Activated CD8-positive, alpha-beta T cell treated with anti-CD3 and anti-CD28 coated beads, Interleukin-2, amount 10 ng/mL, durations not matched to agents 7 days and 5 days (primary cell): ENCODE measurements around the gene NCOR1. TPM values are rescaled to one million over a fixed set of nuclear protein-coding genes. Genes with fewer than 3 reads are reported as not detected.
"Not testable (repeated sequence)": the region's sequence is repeated elsewhere in the genome, so short reads cannot be mapped to it uniquely, and the experiment has no call there.

Source experiments
- ATAC-seq: fragments of 150-1000 bp; cut with Tn5 transposase; one replicate; pipeline ENCODE4 v1.10.0; 2021; ENCODE audit warnings: moderate library complexity
- CTCF ChIA-PET: fragments of 350-600 bp; sonication (Branson Sonifier 250); formaldehyde crosslinking; loops from one replicate; lab custom pipeline; 2021; ENCODE audit warnings: antibody characterized with exemption; lab: Charles Lee
- POLR2A ChIA-PET: fragments of 350-600 bp; sonication (Branson Sonifier 250); formaldehyde crosslinking; loops from one replicate; lab custom pipeline; 2021; ENCODE audit warnings: antibody characterized with exemption; lab: Charles Lee
- DNase-seq: peaks from one replicate; pipeline ENCODE4 v3.0.0-alpha.2; 2020
- H3K27ac Mint-ChIP-seq: one replicate; pipeline ENCODE4 v1.8.0; 2021; ENCODE audit warnings: mild to moderate bottlenecking, mixed read lengths
- H3K27me3 Mint-ChIP-seq: one replicate; pipeline ENCODE4 v1.8.0; 2021; ENCODE audit warnings: low read depth, mixed read lengths
- H3K36me3 Mint-ChIP-seq: one replicate; pipeline ENCODE4 v1.8.0; 2021; ENCODE audit warnings: low read depth, mixed read lengths
- H3K4me1 Mint-ChIP-seq: one replicate; pipeline ENCODE4 v1.8.0; 2021; ENCODE audit warnings: low read depth, mixed read lengths
- H3K4me3 Mint-ChIP-seq: one replicate; pipeline ENCODE4 v1.8.0; 2021; ENCODE audit warnings: mild to moderate bottlenecking, mixed read lengths
- H3K9me3 Mint-ChIP-seq: one replicate; pipeline ENCODE4 v1.8.0; 2022; ENCODE audit warnings: mixed read lengths; ENCODE audit not compliant: insufficient read depth
- total RNA-seq, 2 experiments: library from RNA; stranded (reverse); gene quantifications; one replicate each; pipeline ENCODE4 v1.2.3, GENCODE V29; 2021

The NCOR1 gene
- total RNA-seq, 2 experiments from 2014 or later = 160 to 161 TPM

- ATAC-seq (no peak), DNase-seq (no peak)
- Mint-ChIP-seq H3K36me3 (peaks cover 1% of the 10 kb centered on the region), H3K9me3 (no peaks in the 10 kb centered on the region), H3K4me3 (peak overlapping the region; percentile 84), H3K27me3 (no peaks in the 10 kb centered on the region), H3K27ac (peak overlapping the region; percentile 82), H3K4me1 (peaks cover 48% of the 10 kb centered on the region)
- POLR2A ChIA-PET = interaction anchor here (1.2 to 2.8 kb wide), 6 partner anchors 13 to 167 kb away, joined by 3 to 10 read pairs (median 7); partner anchors contain the start of gene UBB
- CTCF ChIA-PET = interaction anchor here (0.7 to 1.4 kb wide), 3 partner anchors 139 to 269 kb away, joined by 3 to 5 read pairs (median 3); partner anchors contain the start of genes ADORA2B and CENPV
Observed at GRCh38 chr17:16214190-16215001, 938 bp downstream of the NCOR1 start.

GRCh38 chr17:16212793-16213192, 2.5 kb downstream of the NCOR1 start:
- Mint-ChIP-seq H3K36me3 (peaks cover 3% of the 10 kb centered on the region), H3K9me3 (no peaks in the 10 kb centered on the region), H3K27ac (no peak overlapping the region), H3K4me1 (peaks cover 43% of the 10 kb centered on the region), H3K27me3 (no peaks in the 10 kb centered on the region), H3K4me3 (peak overlapping the region; percentile 84)
- DNase-seq (no peak), ATAC-seq (no peak)
- ChIA-PET POLR2A (no interaction called here), CTCF (no interaction called here)

DNA sequence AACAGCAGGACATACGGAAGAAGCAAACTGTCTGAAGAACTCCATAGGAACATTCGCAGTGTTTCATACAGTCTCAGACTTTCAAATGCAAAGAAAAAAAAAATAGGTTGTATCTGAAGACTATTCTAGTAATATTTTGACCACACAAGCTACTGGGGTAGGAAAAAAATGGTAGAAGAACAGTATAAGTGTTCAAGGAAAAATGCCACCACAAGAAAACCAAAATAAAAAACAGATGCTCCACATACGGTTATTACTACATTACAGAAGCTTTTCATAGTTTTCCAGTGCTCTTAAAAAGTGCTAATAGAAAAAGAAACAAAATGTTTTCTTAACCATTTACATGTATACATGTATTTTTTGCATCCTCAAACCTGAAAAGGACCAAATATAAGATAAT, 3.7 kb downstream of the NCOR1 start:
- H3K4me3 Mint-ChIP-seq = no peak overlapping the region
- no peaks in the 10 kb centered on the region for H3K27me3 Mint-ChIP-seq
- DNase-seq = no peak
- peaks cover 3% of the 10 kb centered on the region for H3K36me3 Mint-ChIP-seq
- ChIA-PET POLR2A (no interaction called here), CTCF (no interaction called here)
- peaks cover 38% of the 10 kb centered on the region for H3K4me1 Mint-ChIP-seq
- no peak overlapping the region for H3K27ac Mint-ChIP-seq
- ATAC-seq = no peak
- H3K9me3 Mint-ChIP-seq = no peaks in the 10 kb centered on the region

DNA sequence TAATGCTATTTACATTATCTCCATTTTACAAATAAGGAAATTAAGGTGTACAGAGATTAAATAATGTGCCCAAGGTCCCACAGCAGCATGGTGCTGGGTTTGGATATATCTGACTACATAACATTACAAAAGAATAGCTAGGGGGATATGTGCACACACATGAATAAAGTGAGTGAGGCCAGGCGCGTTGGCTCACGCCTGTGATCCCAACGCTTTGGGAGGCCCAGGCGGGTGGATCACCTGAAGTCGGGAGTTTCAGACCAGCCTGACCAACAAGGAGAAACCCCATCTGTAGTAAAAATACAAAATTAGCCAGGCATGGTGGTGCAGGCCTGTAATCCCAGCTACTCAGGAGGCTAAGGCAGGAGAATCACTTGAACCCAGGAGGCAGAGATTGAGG, 10.6 kb downstream of the NCOR1 start:
- POLR2A ChIA-PET = not testable (repeated sequence)

DNA sequence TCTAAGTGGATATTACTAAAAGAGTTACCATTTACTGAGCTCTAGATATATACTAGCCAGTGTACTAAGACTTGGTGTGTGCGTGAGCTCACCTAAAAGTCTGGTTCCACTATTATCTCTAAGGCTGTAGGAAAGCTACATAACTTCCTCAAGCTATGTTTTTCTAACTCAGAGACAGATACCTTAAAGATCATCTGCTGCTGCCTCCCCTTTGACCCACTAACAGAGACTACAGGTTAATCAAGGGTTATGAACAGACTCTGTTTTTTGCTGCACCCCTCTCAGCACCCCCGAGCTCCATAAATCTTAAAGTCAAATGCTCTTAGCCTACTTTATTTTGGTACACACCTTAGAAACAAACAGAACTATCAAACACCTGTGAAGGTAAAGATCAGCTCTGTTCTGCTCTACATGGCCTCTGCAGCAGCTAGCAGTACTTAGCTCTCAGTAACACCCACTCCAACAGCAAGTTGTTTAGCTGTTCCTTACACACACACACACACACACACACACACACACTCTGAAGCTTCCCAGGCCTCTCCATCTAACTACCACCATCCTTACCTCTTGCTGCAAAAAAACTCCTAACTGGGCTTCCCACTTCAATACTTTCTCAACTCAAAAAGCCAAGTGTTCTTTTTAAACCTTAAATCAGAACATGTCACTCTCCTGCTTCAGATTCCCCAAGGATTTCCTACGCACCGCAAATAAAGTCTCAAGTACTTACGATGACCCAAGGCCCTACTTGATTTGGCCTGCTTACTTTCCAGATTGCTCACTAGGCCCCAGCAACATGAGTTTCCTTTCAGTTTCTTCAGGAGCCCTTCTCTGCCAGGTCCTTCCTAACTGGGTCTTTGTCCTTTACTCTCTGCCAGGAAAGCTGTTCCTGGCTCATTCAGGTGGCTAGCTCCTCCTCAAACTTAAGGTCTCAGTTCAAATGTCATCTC, 12.5 kb downstream of the NCOR1 start:
- ATAC-seq, H3K4me3 Mint-ChIP-seq, H3K9me3 Mint-ChIP-seq, H3K27me3 Mint-ChIP-seq, DNase-seq, POLR2A ChIA-PET: not testable (repeated sequence)
- Mint-ChIP-seq H3K27ac (peak overlapping the region; percentile 36), H3K36me3 (peaks cover 16% of the 10 kb centered on the region), H3K4me1 (peaks cover 45% of the 10 kb centered on the region)
- CTCF ChIA-PET = interaction anchor here (0.6 kb wide), 1 partner anchor 1059 kb away, joined by 4 read pairs; no protein-coding TSS in a partner anchor

More for the DNA sequence above, 10.6 kb downstream of the NCOR1 start:
- Mint-ChIP-seq H3K27ac (peak overlapping the region; percentile 15), H3K4me1 (peaks cover 36% of the 10 kb centered on the region)
- H3K36me3 Mint-ChIP-seq, H3K9me3 Mint-ChIP-seq, H3K4me3 Mint-ChIP-seq, CTCF ChIA-PET, H3K27me3 Mint-ChIP-seq, ATAC-seq, DNase-seq: not testable (repeated sequence)

DNA sequence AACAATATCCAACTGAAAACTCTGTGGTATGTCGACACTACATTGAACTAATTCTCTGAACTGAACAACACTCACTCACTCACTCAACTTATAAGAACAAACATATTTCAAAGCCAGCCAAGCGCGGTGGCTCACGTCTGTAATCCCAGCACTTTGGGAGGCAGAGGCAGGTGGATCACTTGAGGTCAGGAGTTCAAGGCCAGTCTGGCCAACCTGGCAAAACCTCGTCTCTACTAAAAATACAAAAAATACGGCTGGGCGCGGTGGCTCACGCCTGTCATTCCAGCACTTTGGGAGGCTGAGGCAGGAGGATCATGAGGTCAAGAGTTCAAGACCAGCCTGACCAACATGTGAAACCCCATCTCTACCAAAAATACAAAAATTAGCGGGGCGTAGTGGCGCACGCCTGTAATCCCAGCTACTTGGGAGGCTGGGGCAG, 13.6 kb downstream of the NCOR1 start:
- ATAC-seq, DNase-seq, H3K4me3 Mint-ChIP-seq, POLR2A ChIA-PET, H3K27me3 Mint-ChIP-seq, CTCF ChIA-PET, H3K9me3 Mint-ChIP-seq, H3K27ac Mint-ChIP-seq: not testable (repeated sequence)
- H3K4me1 Mint-ChIP-seq = peaks cover 45% of the 10 kb centered on the region
- H3K36me3 Mint-ChIP-seq = peaks cover 22% of the 10 kb centered on the region

- ChIA-PET POLR2A (interaction anchor here (1.0 kb wide), 1 partner anchor 24 kb away, joined by 3 read pairs; no protein-coding TSS in a partner anchor), CTCF (no interaction called here)
- Mint-ChIP-seq H3K27me3 (no peaks in the 10 kb centered on the region), H3K9me3 (no peaks in the 10 kb centered on the region), H3K4me1 (peaks cover 38% of the 10 kb centered on the region), H3K36me3 (peaks cover 24% of the 10 kb centered on the region), H3K4me3 (no peak overlapping the region), H3K27ac (no peak overlapping the region)
- DNase-seq = no peak
- no peak for ATAC-seq
Observed at GRCh38 chr17:16199093-16199492, 16.2 kb downstream of the NCOR1 start.

DNA sequence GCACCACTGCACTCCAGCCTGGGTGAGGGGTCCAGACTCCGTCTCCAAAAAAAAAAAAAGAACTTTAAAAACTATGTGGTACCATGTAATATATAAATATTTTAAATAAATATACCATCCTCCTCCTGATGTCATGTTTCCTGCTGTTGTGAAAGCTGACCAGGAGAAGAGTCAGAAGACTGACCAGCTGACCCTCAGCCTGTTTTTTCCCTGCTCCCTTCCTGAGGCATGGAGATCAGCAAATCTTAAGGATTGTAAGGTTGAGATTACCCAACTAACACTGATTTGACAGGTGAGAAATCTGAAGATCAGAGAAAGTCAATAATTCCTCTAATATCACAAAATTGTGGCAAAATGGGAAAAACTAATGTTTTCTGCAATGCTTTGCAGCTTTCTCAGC, 18.1 kb downstream of the NCOR1 start:
- Mint-ChIP-seq H3K36me3 (peaks cover 35% of the 10 kb centered on the region), H3K27me3 (no peaks in the 10 kb centered on the region), H3K9me3 (no peaks in the 10 kb centered on the region), H3K4me3 (no peak overlapping the region), H3K27ac (no peak overlapping the region), H3K4me1 (peaks cover 29% of the 10 kb centered on the region)
- ChIA-PET CTCF (no interaction called here), POLR2A (no interaction called here)
- DNase-seq (no peak), ATAC-seq (no peak)

- DNase-seq, H3K4me3 Mint-ChIP-seq, H3K27me3 Mint-ChIP-seq, H3K9me3 Mint-ChIP-seq, POLR2A ChIA-PET, H3K27ac Mint-ChIP-seq, ATAC-seq: not testable (repeated sequence)
- CTCF ChIA-PET = interaction anchor here (1.2 kb wide), 1 partner anchor 169 kb away, joined by 3 read pairs; no protein-coding TSS in a partner anchor
- Mint-ChIP-seq H3K4me1 (peaks cover 21% of the 10 kb centered on the region), H3K36me3 (peaks cover 51% of the 10 kb centered on the region)
Observed at GRCh38 chr17:16194307-16194835, 21.0 kb downstream of the NCOR1 start.

- CTCF ChIA-PET = interaction anchor here (1.0 kb wide), 1 partner anchor 9 kb away, joined by 3 read pairs; no protein-coding TSS in a partner anchor
Observed at GRCh38 chr17:16191604-16192003, 23.7 kb downstream of the NCOR1 start.

GRCh38 chr17:16190703-16191360, 24.5 kb downstream of the NCOR1 start:
- Mint-ChIP-seq H3K27me3 (no peaks in the 10 kb centered on the region), H3K9me3 (no peaks in the 10 kb centered on the region), H3K27ac (no peak overlapping the region), H3K4me3 (no peak overlapping the region), H3K4me1 (peaks cover 10% of the 10 kb centered on the region), H3K36me3 (peaks cover 48% of the 10 kb centered on the region)
- POLR2A ChIA-PET = interaction anchor here (0.6 to 1.8 kb wide), 2 partner anchors 24 to 49 kb away, joined by 3 to 7 read pairs; partner anchors contain the start of gene NCOR1
- ATAC-seq (no peak), DNase-seq (no peak)
- CTCF ChIA-PET = interaction anchor here (1.0 to 1.4 kb wide), 2 partner anchors 10 to 331 kb away, joined by 3 read pairs; no protein-coding TSS in a partner anchor

More at GRCh38 chr17:16191604-16192003, 23.7 kb downstream of the NCOR1 start:
- no peak for DNase-seq
- Mint-ChIP-seq H3K4me1 (peaks cover 10% of the 10 kb centered on the region), H3K4me3 (no peak overlapping the region), H3K27ac (no peak overlapping the region), H3K9me3 (no peaks in the 10 kb centered on the region), H3K36me3 (peaks cover 42% of the 10 kb centered on the region), H3K27me3 (no peaks in the 10 kb centered on the region)
- POLR2A ChIA-PET = no interaction called here
- no peak for ATAC-seq
